ENCODE results near the gene ZNF837.
"Not testable (repeated sequence)": the region's sequence is repeated elsewhere in the genome, so short reads cannot be mapped to it uniquely, and the experiment has no call there.

ZNF837 gene

DNA sequence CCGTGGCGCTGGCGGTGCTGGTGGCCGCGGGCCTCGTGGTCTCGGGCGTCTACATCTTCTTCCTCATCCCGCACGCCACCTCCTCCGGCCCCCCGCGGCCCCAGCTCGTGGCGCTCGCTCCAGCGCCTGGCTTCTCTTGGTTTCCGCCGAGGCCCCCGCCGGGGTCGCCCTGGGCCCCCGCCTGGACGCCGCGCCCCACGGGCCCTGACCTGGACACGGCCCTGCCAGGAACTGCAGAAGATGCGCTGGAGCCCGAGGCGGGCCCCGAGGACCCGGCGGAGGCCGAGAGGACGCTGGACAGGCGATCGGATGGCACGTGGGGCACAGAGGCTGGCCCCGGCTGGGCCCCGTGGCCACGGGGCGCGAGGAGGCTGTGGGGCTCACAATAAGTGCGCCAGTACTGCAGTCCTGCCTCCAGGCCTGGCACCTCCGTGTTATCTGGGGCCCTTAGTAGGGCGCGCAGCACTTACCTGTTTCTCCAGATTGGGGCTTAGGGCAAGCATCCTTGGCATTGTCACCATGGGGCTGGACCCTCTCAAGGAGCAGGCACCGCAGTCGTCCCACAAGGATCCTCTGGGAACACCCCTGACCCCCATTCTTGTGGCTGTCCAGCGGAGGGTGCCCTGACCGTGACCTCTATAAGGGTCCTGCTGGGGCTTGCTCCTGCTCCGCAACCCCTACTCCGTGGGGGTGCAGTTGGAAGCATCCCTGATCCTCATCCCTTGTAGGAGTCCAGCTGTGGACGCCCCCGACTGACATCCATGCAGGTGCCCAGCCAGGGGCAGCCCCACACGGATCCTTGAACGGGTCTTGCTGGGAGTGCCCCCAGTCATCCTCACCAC, 16.1 kb upstream of the ZNF837 start:
- DNase-seq (ENCODE audit: low read depth in 1 of 2, low spot score in 1 of 2) = no peak

DNA sequence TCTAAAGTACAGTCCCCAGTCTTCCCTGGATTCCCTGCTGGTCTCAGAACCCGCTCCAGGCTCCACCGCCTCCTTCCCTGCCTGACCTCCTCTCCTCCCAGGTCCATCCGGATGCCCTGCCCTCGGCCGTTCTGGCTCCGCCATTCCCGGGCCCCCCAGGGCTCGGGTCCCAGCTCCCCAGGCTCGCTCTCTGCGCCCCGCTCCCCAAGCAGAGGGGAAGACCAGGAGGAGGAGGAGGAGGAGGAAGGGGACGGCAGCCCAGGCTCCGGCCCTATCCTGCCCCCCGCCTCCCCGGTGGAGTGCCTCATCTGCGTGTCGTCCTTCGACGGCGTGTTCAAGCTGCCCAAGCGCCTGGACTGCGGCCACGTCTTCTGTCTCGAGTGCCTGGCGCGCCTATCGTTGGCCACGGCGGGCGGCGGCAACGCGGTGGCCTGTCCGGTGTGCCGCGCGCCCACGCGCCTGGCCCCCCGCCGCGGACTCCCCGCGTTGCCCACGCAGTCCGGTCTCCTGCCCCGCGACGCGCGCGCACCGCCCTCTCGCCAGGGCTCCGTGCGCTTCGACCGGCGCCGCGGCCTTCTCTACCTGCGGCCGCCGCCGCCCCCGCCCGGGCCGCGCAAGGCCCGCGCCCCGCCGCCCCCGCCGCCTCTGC, 15.3 kb upstream of the ZNF837 start:
- DNase-seq (ENCODE audit: low read depth in 1 of 2, low spot score in 1 of 2) = no peak

DNA sequence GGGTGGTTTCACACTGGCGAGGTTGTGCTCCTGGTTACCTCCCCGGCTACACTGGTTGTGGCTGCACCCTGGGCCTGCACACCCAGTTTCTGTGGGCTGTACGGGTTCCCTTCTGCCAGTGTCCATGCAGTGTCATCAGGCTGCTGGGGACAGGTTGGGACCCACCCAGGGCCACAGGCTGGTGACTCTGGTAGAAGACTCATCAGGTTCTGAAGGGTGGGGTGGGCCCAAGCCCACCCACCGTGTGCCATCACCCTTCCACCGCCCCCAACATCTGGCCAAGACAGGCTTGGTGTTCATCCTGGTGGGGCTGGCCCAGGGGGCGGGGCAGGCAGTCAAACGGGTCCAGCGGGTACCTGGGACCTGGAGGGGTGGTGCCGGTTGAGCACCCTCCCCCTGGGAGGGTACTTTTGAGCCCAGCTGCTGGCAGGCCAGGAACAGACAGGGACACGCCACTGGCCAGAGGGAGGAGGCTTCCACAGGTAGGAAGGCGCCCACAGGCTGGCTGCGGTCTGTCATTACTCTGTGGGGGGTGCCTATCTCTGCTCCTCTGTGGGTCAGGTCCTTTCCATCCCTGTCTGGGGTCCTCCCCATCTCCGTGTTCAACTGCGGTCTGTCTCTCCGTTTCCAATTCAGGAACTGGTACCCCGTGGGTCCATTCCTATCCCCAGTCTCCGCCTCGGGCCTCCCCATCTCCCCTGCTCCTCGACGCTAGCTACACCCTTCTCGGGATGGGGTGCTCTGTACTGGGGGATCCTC, 14.6 kb upstream of the ZNF837 start, which contains the start of gene RNF225:
RNF225 (plus strand) TSS at position 437 of the 759 bp plus-strand sequence. CDS start 434 bp downstream, outside the sequence.
- no peak for DNase-seq (ENCODE audit: low read depth in 1 of 2, low spot score in 1 of 2)

DNA sequence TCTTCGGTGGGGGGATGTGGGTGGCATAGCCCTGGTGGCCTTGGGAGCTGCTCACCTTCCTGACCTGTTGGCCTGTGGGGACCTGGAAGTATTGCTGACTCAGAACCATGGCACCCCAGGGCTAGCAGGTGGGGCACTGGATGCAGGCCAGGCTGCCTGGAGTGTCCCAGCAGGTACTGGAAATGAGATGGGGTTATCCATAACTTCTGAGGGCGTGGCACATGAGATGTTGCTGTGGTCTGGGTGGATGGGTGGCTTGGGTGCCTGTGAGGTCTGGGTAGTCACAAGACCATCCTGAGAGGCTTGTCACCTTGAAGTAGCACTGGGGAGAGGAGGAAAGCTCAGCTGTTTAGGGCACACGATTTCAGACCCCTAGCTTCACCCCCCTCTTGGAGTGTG, 14.0 kb upstream of the ZNF837 start:
- DNase-seq (ENCODE audit: low read depth in 1 of 2, low spot score in 1 of 2) = no peak

DNA sequence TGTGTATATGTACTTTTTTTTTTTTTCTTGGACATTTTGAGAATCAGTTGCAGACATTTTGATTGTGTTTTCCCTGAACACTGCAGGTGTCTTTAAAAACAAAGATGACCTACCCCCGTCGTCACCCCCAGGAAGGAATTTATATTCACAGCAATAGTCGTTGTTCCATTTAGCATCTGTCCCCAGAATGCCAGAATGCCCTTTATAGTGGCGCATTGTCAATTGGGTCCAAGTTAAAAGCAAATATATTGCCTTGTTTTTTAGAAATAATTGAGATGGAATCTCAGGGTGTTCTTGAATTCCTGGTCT, 12.8 kb upstream of the ZNF837 start:
- no peak for DNase-seq (ENCODE audit: low read depth in 1 of 2, low spot score in 1 of 2)

DNA sequence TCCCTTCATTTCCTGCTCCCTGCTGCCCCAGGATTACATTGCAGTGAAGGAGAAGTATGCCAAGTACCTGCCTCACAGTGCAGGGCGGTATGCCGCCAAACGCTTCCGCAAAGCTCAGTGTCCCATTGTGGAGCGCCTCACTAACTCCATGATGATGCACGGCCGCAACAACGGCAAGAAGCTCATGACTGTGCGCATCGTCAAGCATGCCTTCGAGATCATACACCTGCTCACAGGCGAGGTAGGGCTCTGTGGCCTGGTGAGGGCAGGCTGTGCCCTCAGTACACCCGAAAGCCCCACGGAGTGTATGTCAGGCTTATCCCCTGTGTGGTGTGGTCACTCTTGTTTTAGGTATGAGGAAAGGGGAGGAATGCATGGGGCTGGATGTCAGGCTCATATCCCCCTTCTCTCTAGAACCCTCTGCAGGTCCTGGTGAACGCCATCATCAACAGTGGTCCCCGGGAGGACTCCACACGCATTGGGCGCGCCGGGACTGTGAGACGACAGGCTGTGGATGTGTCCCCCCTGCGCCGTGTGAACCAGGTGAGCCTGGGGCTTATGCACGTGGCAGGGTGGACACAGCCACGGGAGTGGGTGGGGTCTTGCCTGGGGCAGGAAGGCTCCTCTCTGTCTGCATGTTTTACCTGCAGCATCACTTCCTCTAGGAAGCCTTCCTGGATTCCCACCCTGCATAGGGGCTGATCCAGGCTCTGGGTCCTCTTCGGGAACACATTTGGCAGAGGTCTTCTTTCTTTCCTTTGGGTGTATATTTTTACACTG, 12.3 kb upstream of the ZNF837 start:
- no peak for DNase-seq (ENCODE audit: low read depth in 1 of 2, low spot score in 1 of 2)

DNA sequence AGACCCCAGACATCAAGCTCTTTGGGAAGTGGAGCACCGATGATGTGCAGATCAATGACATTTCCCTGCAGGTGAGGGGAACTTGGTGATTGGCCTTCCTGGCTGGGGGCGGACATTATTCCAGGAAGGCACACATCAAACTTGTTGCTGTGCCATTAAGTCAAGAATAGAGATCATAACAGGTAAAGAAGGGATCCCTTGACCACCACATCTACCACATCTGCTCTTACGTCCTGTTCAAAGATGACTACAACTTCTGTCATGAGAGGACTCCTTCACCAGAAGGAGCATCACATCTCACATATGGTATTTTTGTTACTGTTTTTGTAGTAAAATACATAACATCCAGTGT, 7.3 kb upstream of the ZNF837 start:
- DNase-seq (ENCODE audit: low read depth in 1 of 2, low spot score in 1 of 2) = no peak

DNA sequence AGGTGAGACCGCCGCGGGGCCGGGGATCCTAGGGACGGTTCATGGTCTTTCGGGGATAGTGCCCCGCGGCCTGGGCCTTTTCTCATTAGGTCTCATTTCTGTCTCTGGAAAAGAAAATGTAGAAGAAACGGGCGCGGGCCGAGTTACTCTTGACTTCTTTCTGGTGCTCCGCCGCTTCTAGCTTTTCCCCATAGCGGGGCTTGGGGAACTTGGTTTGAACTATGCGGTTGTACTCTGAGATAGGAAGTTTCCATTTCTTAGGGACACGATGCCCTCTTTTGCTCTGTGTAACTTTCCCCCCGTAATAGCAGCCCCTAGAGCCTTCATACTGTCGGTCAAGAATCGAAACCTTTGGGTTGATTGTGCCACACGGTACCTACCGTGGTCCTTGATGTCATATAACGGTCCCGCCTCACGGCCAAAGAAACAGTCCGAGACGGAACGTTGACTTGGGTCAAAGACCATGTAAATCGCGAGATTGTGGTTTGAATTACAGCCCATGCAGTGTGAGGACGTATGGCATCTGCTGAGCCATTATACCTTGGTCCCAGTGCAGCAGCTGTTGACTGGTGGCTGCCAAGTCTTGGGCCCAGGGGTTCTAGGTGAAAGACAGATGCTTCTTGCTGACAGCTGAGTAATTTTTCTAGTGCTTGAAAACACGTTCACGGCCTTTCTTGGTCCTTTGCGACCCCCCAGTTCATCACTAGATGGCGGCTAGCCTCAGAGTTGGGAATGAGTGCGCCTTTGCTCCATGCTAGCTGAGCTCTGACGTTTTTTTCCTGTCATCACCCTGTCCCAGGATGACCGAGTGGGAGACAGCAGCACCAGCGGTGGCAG, 6.7 kb upstream of the ZNF837 start:
- no peak for DNase-seq (ENCODE audit: low read depth in 1 of 2, low spot score in 1 of 2)

DNA sequence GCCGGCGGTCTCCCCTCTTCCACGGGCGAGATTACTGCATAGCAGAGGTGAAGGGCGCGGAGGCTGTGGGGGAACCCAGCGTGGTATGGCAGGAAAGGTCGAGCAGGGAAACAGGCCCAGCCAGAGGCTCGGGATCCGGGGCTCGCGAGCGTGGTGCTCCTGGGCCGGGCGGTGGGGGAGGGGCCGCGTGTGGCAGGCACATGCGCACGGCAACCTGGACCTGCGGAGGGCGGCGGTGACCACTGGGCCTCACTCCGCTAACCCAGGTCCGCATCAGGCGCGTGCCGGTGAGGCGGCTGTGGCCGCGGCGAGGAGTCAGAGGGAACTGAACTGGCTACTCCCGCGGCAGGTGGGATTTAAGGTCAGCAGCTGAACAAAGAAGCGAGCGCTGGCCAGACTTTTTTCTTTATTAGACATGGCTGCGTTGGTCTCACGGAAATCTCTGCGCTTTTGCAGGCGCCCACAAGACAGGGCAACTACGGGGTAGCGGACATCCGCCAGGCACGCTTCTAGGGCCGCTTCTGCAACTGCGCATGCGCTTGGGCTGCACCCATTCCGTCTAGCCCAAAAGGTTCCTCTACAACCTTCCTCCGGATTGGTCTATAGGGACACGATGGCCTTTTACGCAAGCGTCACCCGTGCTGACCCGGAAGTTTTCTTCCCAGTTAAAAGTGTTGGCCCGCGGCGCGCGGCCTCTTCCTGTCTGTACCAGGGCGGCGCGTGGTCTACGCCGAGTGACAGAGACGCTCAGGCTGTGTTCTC, 5.9 kb upstream of the ZNF837 start, which contains the start of gene RPS5:
RPS5 (plus strand) TSS at position 694 of the 762 bp plus-strand sequence. CDS start 869 bp downstream, outside the sequence.
- peak; percentile 93 to 97 for DNase-seq (ENCODE audit: low read depth in 1 of 2, low spot score in 1 of 2)

DNA sequence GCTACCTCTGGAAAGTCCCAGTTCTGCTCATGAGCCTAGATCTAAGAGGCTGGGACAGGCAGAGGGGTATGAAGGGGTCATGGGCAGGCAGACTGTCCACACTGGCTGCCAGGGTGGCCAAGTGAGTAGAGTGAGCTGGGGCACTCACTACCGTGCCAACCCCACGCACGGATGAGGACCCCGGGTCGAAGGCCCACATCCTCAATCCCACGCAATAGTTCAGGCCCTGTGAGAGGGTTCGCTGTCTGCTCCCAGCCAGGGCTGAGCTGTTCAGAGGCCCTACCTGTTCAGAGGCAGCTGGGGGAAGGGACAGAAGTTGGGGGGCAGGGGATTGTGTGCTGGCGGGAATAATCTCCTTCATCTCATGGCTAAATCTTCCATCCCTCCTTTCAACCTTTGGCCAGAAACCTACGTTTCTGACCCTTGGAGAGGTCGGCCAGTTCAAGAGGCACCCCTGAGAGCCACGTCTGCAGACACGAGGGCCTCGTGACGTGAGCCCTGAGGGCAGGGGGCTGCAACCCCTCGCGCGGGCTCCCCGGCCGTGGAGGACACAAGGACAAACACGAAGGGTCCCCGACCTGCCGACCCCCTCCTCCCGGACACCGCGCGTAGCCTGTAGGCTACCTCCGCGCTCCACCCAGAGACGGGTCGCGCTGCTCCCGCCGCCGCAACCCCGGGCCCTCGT, 5.2 kb upstream of the ZNF837 start:
- peak in 1 of 2 donors; percentile 32 for DNase-seq (ENCODE audit: low read depth in 1 of 2, low spot score in 1 of 2)

DNA sequence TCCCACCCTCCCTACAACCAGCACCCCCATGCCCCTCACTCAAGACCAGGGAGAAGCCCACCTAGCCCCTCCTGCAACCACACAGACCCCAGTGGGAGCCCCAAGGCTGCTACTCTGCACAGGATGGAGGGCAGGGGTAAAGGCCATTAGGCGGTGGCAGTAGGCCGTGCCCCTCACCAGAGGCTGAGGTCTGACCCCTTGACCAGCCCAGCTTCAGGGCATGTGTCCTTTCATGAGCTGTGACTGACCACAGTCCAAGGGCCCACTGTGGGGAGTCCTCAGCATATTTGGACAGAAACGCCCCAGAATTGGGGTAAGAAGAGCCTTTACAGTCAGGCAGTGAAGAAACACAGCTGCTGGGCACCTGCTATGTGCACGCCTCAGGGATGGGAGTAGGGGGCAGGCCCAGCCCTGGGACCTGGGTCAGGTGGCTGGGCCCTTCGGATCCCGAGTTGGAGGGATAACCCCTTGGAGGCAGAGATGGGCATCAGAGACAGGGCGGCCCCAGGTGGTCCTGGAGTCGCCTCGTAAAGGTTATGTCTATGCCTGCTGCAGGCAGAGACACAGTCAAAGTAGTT, 4.6 kb upstream of the ZNF837 start:
- no peak for DNase-seq (ENCODE audit: low read depth in 1 of 2, low spot score in 1 of 2)

DNA sequence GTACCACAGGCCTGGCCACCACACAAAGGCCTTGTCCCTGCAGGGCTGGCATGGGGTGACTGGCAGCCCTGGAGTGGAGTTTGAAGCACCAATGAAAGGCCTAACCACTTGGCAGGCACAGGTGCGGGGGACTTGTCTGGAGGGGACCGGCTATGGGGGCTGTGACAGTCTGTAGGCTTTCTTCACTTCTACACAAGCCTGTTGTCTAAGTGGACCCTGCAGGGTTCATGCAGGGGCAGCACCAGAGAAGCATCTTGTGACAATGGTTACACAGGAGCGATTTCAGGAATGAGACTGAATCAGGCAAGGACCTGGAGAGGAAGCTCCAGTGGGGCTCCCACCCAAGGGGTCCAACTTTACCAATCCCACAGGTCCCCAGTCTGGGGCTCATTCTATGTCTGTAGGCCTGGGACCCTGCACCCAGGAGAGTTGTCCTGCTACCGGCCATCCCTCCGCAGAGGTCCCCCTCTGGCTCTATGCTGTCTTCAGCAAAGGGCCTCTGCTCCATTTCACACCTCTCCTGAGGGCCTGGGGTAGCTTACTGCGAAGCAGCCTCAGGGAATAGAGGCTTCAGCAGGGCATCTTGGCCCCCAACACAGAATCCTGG, 2.3 kb upstream of the ZNF837 start:
- DNase-seq (ENCODE audit: low read depth in 1 of 2, low spot score in 1 of 2) = no peak

DNA sequence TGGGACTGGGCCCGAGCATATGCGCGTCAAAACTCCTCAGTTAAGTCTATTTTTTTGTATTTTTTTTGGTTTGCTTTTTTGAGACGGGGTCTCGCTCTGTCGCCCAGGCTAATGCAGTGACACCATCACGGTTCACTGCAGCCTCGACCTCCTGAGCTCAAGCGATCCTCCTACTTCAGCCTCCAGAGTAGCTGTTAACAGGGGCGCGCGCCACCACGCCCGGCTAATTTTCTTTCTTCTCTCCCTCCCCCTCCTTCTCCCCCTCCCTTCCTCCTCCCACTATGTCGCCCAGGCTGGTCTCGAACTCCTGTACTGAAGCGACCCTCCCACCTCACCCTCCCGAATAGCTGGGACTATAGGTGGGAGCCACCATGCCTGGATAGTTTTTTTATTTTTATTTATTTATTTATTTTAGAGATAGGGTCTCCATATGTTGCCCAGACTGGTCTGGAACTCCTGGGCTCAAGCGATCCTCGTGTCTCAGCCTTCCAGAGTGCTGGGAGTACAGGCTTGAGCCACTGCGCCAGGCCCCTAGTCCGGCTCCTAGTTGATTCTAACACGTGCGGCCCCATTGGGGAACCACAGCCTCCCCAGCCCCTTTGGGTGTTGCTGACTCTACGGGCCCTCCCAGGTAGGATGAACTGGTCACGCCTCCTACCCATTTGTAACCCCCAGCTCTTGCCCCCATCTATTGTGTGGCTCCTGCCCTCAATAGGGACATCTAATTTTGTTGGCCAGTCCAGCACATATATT, 806 bp upstream of the ZNF837 start:
- DNase-seq (ENCODE audit: low read depth in 1 of 2, low spot score in 1 of 2) = no peak

DNA sequence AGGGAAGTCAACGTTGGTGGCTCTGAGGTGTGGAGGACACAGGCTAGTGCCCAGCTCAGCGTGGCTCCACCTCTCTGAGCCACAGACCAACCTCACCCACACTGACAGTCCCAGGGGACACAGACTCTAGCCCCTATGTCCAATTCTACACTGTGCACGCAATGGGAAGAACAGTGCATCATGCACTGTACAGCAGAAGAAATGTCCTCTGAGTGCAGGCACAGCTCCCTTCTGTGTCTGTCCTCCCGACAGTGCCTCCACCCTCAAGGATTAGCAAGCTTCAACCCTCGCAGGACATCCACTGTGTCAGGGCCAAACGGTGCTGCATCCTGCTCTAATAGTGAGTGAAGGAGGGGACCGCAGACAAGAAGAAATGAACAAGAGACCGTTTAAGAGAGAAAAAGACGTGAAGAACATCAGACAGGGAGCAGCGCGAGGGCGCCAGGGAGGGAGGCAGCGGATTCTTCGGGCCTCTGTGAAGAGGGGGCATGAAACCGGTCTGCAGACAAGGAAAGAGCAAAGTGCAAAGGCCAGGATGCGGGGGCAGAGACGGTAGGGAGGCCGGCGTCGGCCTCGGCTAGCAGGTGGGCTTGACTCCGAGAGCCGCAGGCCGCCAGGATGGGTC, 681 bp downstream of the ZNF837 start:
- DNase-seq (ENCODE audit: low read depth in 1 of 2, low spot score in 1 of 2) = no peak

DNA sequence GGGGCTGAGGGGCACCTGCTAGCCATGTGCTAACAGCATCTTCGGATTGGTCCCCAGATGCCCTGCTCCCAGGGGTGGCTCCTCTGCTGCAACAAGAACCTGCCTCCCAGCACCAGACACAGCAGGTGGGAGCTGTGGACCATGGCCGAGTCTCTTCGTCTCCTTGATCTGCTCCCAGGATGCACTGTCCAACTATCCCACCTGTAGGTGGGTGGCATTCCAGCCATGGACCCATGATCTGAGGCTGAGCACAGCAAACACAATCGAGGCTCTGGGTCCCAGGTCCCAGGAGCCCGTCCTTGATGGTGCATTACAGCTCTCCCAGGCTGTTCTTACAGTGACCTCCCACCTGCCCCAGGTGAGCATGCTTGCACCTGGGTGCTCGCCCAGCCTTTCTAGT, 1.6 kb downstream of the ZNF837 start:
- no peak for DNase-seq (ENCODE audit: low read depth in 1 of 2, low spot score in 1 of 2)

DNA sequence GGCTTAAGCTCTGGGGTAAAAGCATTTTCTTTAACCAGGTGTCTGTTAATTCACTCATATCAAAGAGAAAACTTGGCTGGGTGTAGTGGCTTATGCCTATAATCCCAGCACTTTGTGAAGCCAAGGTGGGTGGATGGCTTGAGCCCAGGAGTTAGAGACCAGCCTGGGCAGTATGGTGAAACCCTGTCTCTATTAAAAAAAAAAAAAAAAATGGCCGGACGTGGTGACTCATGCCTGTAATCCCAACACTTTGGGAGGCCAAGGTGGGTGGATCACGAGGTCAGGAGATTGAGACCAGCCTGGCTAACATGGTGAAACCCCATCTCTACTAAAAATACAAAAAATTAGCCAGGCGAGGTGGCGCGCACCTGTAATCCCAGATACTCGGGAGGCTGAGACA, 4.1 kb downstream of the ZNF837 start:
- DNase-seq (ENCODE audit: low read depth in 1 of 2, low spot score in 1 of 2) = not testable (repeated sequence)

DNA sequence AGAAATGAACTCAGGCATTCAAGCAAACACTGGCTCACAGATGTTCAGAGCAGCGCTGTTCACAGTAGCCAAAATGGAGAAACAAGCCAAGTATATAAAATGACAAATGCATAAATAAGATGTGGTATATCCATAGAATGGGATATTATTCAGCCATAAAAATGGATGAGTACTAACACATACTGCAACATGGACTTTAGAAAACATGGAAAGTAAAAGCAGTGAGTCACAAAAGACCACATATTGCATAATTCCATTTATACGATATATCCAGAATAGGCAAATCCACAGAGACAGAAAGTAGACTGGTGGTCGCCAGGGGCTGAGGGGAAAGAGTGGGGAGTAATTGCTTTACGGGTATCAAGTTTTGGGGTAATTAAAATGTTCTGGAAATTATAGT, 6.6 kb downstream of the ZNF837 start:
- DNase-seq (ENCODE audit: low read depth in 1 of 2, low spot score in 1 of 2) = no peak
